Hippocampal formation (tissue), 2 donors: Measurements from ENCODE around the gene CD300A.

Experiments
- DNase-seq, 2 donors: peaks; one replicate each; lab custom pipeline; 2025; lab: John Stamatoyannopoulos, UW

Gene CD300A

DNA sequence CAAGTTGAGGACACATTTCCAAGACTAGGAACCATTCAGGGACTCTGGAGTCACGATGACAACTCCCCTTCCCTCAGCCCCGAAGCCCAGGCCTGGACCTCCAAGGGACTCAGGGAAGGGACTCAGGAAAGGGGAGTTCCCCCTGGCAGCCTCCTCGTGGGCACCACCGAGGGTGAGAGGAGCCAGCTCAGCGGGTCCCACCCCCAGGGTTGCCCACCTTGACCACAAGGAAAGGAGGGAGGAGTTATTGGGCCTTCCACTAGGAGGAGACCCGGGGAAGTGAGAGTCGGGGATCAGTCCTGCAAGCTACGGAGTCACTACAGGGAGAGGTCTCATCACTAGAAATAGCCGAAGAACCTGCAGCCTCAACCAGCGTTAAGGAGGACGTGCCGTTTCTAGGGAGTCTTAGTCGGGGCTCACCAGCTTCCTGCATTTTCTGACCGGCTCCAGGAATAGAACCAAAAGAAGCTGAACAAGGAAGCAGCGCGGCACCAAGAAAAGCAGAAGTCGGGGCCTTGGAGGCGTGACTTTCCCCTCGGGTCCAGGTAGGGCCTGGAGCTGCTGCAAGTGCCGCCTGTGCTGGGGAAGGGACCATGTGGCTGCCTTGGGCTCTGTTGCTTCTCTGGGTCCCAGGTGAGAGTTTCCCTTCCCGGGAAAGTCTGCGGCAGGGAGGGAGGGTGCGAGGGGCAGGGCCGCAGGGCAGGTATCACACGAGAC lies at the start of gene CD300A:
TSS of gene CD300A (plus strand) at position 524 of the 717 bp plus-strand sequence. CDS start at position 594, 70 bp downstream.
- DNase-seq, result peak; percentile 18 to 42

DNA sequence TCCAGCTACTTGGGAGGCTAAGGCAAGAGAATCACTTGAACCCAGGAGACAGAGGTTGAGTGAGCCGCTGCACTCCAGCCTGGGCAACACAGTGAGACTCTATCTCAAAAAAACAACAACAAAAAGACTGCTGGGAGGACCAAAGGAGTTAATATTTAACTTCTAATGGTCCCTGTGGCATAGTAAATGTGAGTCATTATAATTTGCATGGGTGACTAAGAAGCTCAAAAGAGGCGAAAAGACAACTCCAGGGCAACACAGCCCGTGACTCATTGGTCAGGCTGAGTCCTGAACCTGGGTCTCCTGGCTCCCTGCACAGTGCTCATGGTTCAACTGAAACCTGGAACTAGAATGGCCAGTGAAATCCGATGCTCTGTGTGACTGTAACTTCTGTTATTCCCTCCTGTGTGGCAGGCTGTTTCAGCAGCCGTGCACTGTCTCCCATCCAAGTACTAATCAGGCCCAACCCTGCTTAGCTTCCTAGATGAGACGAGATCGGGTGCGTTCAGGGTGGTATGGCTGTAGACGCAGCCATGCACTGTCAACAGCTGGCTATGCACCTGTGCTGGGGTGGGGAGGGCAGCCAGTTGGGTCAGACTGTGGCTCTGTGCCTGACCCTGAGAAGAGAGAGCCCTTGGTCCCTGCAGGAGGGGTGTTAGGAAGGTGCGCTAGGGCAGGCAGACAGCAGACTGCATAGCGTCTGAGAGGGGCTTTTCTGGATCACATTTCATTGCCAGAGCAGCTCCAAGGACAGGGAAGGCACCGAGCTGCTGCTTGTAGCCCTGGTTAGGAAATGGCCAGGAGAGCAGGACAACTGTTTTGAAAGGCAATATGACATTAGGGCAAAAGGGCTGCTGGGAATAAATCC lies 49.0 kb upstream of the CD300A start:
- no peak for DNase-seq

DNA sequence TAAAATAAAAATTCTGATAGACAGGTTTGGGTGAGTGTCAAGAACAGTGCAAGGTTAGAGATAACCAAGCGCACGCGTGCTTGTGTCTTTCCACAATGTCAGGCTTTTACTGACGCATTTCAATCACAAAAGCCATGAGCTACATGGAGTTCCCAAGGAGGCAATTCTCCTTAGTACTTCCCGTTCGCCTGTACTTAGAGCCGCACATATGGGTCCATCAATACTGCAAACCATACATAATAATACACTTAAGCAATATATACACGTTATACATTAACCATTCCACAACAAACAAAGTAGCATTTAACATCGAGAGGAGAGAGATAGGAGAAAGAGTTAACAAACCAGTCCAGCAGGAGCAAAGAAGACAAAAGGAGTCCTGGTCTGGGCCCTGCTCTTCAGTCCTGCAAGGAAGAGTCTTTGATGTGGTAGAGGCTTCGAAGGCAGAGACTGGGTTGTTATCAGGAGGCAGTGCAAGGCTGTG lies 46.5 kb upstream of the CD300A start:
- no peak for DNase-seq

DNA sequence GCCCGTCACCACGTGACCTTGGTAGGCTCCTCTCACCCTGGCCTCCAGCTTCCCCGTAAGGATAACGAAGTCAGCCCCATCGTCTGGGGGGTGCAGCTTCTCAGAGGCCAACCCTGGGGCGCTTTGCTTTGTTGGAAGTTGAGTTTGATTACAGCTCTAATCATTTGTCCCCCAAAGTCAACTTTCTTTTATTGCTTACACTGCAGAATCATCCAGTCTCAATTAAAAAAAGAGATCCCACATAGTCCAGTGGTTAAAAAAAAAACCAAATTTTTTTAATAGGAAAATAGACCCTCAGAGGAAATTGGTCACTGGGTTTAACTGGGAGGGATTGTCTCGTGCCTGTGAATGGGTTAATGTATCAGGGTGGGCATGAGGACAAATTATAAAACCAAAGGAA lies 42.3 kb upstream of the CD300A start:
- DNase-seq, result no peak

DNA sequence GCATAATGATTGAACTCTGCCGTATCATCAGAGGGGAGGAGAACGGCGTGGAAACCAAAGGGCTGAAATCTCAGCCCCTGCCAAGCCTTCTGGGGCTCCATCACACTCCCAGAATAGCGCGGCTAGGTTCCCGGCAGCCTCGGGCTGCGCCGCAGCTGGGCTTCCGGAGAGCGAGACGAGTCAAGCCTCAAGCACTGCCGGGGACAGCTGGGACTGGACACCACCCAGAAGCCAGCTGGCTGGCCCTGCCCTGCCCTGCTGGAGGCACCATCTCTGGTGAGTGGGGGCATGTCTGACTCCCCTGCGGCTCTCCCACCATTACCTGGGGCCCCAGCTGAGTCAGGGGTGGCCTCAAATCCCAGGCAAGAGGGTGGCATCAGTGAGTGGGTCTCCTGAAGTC lies 41.8 kb upstream of the CD300A start:
- no peak for DNase-seq

DNA sequence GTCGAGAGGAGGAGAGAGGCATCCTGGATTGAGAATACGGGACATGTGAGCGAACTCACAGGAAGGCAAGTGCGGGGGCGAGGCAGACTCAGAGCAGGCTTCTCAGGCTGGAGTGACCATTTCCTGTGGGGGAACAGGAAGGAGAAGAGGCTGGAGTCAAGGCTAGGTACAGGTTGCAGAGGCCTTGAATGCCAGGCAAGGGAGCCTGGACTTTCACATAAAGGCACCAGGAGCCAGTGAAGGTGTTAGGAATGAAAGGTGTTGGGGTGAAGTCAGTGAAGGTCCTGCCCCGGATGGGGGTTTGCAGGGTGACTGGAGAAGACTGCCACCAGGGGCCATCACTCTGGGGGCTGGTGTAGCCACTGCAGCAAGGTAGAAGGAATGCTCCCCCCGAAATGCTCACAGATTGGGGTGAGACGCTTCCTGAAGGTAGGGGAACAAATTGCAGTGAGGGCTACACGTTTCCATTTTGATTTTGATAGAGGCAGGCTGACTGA lies 39.8 kb upstream of the CD300A start:
- no peak for DNase-seq

DNA sequence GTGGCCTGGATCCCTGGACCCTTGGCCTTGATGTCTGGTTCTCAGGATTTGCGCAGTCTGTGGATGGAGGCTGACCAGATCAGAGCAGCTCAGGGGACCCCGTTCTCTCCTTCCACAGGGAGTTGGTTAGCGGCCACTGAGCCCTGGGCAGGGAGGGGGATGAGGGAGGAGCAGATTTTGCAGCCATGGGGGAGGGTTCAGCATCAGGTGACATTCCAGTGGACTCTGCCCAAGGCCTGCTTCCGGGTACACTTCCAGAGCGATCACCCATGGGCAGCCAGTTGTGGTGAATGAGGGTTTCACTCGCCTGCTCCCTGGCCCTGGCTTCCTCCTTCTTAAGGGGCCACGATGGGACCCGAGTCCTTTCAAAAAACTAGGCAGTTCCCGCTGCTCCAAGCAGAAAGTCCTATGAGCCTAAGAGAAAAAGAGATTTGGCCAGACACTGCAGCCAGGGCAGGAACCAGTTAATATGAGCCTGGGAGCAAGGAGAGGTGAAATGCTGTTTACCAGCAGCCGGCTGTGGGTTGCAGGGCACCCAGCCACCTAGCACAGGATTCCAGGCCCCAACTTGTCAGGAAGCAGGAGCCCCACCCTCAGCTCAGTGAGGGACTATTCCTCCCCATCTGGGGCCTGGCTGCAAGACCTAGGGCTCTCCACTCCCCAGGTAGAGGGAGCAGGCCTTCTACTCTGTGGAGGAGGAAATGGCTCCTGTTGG lies 39.2 kb upstream of the CD300A start:
- DNase-seq, result no peak

DNA sequence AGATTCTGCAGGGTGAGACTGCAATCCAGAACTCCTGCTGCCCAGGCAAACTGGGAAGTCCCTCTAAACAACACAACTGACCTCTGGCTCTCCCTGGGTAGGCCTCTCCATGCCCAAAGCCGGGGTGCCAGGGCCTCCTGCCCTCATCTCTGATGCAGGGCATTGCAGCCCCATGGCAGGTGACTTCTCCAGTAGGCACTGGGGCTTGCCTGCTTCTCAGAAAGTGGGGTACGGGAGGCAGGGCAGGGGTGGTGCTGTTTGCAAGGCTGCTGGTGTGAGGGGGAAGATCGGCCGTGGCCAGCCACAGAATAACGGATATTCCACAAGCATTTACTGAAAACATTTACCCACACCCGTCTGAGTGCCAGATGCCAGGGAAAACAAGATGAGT lies 38.7 kb upstream of the CD300A start:
- DNase-seq, result no peak

DNA sequence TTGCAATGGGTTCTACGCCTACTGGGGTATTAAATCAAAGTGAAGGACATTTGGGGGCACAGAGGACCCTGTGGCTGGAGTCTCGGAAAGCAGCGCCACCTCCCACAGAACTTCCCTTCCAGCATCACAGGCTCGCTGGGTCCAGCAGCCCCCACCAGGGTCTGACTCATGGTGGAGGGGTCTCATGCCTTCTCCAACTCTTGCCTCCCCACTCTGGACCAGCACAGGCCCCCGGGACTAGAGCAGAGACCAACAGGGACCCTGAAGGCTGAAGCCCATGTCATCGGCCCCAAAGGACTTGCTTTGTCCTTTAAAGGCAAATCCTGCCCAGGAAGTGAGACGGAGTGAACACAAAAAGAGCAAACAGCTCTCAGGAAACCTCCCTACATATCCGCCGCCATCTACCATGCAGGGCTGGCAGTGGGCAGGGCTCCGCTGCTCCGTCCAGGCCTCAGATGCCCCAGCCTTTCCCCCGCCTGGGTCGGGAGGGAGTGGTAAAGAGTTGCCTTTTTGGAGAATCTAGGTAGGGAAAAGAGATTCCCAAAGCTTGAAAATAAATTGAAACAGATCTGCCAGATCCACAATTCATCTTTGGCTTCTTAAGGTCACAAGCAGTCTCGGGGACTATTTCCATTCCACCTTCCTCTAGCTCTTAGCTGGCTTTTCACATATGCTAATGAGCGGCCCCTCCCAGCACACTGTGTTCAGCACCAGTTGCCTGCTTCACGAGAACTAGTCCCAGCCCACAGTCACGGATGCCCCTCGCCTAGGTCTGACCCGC lies 36.6 kb upstream of the CD300A start:
- DNase-seq, result no peak

DNA sequence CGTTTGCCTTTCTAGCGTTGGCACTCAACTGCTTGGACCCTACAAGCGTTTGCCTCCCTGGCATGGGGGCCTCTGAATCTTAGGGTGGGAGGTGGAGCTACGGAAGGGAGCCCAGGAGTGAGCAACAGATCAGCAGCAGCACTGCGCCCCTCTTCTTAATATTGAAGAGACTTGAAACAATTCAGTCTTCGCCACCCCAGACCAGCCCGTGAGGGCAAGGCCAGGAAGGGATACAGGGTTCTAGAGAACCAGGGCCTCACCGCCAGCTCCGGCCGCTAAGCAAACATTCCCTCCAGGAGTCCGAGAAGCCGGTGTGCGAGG lies 36.1 kb upstream of the CD300A start:
- no peak for DNase-seq

DNA sequence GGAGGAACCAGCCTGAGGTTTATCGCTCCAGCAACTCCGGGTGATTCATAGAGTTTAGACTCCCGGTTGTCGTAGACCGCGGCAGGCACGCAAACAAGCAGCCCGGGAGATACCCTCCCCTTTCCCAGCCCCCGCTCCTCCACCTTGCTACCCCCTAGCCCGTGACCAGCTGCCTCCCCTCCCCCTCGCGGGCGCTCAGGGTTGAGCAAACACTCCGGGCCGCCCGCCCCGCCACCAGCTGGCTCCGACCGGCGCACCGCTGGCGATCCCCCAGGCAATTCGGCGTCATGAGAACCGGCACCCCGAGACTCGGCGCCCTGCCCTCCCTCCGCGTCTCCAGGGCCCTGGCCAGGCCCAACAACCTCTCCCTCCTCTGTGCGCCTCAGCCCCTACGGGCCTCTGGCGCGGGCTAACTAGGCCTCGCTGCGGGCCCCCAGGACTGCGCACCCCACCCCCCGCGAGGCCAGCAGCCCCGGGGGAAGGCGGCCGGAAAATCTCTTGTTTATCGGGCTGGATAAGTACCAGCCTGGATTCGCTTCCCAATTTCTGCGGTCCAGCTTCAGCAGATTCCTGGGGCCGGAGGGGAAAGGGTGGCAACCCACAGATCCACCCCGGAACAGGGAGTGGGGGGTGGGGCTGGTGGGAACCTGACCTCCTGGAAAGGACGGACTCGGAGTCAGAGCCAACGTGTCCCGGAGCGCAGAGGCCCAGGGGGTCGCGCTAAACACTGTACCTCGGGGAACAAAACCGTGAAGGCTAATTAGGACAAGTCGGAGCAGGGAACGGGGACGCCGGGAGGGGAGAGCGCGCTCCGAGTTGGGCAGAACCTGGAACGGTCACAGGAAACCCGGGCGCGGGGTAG lies 35.5 kb upstream of the CD300A start:
- DNase-seq, result peak in 1 of 2 donors; percentile 62

DNA sequence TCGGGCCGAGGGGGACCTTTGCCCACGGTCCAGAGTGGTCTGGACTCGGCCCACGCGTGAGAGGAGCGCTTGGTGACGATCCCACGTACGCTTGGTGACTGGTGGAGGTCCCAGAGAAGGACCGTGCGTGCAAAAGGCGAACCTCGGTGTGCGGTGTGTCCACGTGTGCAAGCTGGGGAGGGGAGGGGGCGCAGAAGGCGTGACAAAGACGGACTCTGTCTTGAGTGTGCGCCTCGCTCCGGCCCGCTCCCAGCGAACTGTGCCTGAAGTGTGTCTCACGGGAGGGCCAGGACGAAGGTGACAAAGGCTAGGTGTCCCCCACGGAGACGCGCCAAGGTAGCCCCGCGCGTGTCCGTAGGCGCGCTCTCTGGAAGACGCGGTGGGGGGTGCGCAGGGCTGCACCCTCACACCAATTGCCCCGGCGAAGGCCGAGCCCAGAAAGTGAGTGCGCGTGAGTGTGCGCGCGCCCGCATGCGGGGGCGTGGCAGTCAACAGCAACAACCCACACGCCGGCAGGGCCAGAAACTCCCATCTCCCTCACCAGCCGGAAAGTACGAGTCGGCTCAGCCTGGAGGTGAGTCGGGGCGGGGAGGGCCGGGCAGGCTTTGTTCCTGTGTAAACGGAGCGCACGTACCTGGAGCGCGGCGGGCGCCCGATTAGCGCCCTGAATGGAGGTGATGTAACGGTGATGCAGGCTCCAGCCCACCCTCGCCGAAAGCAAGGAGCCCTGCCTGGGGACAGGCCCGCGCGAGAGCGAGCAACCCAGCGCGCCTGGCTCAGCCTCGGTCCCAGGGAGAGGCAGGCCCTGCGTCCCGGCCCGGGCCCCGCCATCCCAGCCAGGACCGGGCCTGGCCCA lies 34.6 kb upstream of the CD300A start, which contains the start of gene GPRC5C:
TSS of gene GPRC5C (plus strand) at position 521 of the 856 bp plus-strand sequence. CDS start 7,689 bp downstream, outside the sequence.
- no peak for DNase-seq

DNA sequence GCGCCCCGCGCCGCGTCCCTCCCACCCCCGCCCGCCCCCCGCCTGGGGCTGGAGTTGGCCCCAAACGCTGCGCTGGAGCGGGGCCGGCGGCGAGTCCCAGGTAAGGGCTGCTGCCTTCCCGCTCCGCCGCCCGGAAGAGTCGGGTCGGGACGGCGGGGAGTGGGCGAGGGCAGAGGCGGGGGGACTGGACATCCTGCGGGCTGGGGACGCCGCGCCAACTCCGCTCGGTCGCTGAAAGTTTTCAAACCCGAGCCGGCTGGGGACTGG lies 34.1 kb upstream of the CD300A start:
- no peak for DNase-seq

DNA sequence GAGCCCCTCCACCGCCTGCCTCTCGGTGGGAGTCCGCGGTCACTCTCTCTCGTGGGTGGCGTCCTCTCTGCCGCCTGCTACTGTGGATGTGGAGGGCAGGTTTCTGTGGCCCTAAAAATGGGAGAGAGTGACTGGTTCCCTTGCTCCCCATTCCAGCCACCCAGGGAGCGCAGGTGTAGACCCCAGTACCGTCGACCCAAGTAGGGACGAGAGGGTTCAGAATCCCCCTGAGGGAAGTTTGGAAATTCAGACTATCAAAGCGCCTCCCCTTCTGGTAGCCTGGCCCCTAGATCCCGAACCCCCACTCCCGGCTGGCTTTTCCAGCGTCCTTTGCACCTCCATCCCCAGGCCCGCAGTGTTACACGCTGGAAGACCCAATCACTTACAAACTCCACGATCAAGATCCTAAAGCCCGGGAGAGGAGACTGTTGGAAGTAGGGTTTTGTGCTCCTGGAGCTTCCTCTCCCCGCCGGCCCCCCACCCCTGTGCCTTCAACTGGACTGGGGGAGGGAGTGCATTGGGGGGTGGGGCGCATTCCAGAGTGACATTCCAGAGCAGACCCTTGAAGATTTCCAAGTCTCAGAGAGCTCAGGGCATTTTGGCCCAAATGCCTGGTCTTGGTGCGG lies 33.6 kb upstream of the CD300A start:
- no peak for DNase-seq

DNA sequence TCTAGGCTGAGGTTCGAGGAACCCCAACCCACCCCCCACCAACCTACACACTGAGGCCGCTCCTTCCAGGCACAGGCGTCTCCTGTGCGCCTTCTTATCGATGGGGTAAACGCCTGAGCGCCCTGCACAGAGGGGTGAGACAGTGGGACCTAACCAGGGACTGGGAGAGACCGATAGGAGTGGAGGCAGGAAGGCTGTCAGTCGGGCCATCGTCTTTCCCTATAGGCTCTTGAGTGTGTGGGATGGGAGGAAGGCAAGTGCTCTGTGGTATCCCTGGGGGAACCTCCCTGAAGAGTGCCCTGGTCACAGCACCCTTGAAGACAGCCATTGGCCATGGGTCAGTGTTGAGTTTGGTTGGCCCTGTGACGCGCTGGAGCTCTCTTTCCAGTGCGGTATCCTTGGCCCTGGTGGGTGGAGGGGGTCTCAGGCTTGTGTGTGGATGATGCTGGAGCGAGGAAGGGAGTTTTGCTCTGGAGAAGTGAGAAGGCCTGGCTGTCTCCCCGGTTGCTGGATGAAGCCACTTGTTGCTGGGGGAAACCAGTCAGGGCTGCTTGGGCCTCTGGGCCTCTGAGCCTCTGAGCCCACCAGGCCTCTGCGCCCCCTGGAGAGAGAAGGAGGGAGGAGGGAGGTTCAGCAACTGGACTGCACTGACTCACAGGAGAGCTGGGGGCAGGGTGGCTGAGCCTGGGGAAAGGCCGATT lies 32.9 kb upstream of the CD300A start:
- DNase-seq, result no peak

DNA sequence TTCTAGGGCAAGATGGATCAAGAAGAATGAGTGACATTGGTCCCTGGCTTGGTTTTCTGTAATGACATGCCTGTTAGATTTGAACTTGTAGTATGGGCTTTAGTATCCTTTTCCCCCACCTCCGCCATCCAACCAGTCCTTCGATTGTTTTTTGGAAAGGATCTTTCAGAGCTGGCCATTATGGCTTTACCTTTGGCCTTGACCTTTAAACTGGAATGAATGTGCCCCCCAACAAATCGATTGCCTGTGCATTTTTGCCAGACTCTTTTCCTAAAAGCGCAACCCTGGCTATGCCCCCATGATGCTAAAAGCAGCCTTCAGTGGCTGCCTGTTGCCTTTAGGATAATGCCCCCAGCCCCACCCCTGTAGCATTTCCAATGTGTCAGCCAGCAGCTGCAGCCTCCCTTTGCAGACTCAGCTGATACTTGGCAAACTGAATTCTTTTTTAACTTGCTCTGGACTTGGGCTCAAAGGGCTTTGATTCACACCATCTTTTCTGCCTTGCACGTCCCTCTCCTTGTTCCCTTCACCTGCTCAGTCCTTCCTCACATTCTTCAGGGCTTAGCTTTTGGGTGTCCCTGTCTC lies 30.6 kb upstream of the CD300A start:
- no peak for DNase-seq

DNA sequence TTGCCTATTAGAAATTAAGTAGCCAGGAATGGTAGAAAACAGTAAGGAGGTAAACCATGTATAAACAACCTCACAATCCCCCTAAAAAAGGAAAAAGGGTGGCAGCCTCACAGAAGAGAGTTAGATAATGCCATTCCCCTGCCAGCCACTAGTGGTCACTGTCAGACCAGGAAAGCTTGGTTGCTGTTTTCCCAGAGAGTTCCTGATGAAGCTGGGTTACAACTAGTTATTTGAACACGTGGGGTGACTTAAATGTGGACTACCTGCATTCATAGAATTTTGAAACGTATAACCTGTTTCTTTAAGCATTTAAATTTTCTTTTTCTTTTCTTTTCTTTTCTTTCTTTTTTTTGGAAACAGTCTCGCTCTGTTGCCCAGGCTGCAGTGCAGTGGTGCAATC lies 28.7 kb upstream of the CD300A start:
- DNase-seq, result no peak
